Tongue (tissue), 2 donors: Measurements from ENCODE around the gene TRIM9. TPM values are rescaled to one million over a fixed set of nuclear protein-coding genes. Genes with fewer than 3 reads are reported as not detected.
"Not testable (repeated sequence)": the region's sequence is repeated elsewhere in the genome, so short reads cannot be mapped to it uniquely, and the experiment has no call there.

ENCODE experiments used
- DNase-seq: peaks from one replicate; pipeline ENCODE4 v3.0.0-alpha.2; 2015
- total RNA-seq: library from RNA; depleted of rRNA; stranded (reverse); fragments of >200 nt; gene quantifications from one replicate; pipeline ENCODE4 v1.2.3, GENCODE V29; 2014

The TRIM9 gene
- total RNA-seq, 1 donor from 2014 or later = 1.1 TPM

DNA sequence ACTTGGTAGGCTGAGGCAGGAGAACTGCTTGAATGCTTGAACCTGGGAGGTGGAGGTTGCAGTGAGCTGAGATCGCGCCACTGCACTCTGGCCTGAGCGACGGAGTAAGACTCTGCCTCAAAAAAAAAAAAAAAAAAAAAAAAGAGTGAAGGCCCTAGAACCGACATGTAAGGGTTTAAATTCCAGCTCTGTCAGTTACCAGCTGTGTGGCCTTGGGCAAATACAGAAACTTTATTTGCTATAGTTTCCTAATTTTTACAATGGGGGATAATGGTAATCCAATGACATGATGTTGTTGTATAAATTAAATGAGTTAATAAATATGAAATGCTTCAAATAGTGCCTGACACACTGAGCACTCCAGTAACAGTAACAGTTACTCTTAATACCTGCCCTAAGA, 131.0 kb downstream of the TRIM9 start:
- DNase-seq = no peak

DNA sequence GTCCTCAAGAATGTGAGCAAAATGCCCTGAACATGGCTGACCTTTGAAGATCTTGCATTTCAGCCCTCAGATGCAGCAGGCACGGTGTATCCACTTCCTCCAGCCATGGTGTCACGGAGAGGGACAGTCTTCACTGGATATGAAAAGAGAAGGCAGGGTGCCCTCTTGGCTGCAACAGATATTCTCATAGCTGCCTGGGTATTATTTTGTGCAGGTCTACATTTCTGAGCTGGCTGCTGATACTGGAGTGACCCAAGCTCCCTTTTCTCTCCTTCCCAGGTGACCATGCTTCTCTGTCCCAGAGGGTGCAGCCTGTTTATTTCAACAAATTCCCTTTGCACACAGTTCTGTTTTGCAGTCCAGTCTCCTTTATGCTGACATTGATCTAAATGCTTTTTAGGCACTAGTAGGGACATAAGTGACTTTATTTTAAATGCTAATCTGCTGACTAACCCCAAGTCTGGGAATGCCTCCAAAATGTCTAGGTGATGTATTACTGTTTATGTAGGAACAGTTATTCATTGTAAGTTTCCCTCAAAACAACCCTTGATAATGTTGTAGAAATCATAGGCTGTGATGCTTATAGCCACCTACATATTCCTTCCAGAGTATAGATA, 133.2 kb downstream of the TRIM9 start:
- peak; percentile 78 for DNase-seq

DNA sequence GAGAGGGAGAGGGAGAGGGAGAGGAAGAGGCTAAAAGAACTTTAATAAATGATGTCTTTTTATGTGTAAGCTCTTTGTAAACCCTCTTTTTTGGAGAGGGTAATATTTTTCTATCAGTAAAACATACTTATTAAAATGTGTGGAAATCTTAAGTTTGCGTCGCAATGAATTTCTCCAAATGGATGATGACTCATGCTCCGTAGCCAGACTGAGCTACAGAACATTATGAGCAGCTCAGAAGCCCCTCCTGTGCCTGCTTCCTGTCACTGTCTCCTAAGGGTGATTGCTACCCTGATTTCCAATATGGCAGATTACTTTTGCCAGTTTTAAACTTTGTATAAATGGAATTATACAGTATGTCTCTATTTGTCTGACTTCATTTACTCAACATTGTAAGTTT, 137.6 kb downstream of the TRIM9 start:
- DNase-seq = no peak

DNA sequence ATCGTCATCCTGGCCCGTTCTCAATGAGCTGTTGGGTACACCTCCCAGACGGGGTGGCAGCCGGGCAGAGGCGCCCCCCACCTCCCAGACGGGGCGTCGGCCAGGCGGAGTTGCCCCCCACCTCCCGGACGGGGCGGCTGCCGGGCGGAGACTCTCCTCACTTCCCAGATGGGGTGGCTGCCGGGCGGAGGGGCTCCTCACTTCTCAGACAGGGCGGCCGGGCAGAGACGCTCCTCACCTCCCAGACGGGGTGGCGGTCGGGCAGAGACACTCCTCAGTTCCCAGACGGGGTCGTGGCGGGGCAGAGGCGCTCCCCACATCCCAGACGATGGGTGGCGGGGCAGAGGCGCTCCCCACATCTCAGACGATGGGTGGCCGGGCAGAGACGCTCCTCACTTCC, 138.5 kb downstream of the TRIM9 start:
- DNase-seq = not testable (repeated sequence)

DNA sequence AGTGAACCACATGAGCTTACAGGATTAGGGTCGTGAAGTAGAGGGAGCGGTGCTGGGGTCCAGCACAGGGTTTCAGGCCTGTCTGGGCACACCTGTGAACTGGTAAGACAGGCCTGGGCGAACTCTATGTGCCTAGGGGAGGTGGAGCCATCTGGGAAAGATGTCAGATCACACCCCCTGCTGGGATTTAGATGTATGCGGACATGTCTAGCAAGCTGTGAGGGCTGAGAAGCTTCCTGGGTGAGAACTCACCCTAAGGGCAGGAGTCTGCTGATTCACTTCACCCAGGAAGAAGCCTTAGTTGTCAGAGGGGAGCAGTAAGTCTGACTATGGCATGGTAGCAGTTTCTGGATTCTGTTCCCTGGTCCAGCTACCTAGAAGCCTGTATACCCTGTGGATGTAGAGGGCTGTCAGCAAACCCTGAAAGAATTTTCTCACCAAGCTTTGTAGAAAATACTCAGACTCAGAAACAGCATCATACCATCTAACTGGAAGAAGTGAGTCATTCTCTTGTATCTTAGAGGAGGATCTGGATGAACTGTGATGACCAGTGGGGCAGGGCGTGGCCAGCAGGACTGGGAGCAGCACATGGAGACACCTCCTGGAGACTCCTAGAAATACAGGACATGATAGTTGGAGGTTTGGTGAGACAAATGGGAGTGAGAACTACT, 139.4 kb downstream of the TRIM9 start:
- DNase-seq = peak; percentile 52

DNA sequence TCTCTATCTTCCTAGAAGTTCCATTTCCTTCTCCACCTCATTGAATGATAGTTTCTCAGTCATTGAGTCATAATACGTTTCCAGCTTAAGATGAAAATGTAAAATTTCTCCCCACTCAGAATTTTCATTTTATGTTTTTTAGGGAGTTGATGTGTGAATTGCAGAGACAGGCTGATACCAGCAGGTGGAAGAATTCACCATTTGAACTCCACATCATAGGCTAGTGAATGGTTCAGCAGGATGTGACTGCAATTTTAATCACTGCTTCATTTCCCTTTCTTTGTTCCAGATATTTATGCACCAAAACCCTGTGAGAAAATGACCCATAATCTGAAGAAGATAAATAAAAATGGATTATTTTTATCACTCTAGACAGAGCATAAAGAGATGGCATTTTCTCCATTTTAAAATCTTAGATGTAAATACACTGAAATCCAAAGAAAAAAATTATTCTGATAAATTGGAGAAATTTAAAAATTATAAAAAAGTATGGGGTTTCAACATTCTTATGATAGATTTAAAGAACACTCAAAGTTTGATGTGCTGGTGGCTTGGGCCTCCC, 140.0 kb downstream of the TRIM9 start:
- peak; percentile 69 for DNase-seq

DNA sequence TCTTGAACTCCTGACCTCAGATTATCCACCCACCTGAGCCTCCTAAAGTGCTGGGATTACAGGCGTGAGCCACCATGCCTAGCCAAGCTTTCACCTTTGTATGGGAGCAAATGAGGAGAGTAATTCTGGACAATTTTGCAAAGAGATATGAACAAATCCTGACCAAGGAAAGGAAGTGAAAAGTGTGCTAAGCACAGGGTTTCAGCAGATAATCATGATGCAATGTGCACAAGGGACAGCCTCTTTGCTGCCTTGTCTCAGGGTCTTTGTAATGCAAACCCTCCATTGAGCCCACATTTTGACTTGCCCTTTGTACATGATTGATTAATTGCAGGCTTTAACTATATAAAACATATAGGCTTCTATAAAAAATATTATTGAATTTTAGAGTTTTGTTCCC, 141.4 kb downstream of the TRIM9 start:
- no peak for DNase-seq

DNA sequence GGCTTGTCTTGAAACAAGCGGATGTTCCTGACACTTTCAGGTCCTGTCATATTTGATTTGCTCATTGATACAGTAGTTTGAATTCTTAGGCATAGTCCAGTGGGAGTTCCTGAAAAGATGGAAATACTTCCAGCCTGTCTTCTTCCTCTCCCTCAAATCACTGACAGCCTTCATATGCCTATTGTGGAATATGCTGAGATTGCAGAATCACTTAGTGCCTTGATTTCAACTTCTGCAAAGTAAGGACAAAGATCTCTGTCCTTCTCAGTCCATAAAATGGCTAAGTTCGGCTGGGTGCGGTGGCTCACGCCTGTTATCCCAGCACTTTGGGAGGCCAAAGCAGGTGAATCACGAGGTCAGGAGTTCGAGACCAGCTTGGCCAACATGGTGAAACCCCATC, 143.9 kb downstream of the TRIM9 start:
- DNase-seq = no peak

DNA sequence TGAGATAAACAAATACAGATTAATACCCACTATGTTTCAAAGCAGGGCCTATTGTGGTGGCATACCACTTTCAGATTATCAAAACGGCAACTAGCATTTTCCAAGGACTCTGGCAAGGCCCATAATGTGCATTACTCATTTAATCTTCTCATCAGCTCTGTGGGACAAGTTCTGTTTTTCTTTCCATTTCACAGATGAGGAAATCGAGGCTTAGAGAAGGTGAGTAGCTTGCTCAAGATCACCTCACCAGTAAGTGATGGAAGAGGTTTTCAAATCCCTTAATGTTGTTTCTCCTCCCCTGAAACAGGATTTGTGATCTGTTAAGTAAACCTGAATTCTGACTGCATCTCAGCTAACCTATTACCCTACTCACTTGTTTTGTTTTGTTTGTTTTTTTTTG, 146.7 kb downstream of the TRIM9 start:
- no peak for DNase-seq

DNA sequence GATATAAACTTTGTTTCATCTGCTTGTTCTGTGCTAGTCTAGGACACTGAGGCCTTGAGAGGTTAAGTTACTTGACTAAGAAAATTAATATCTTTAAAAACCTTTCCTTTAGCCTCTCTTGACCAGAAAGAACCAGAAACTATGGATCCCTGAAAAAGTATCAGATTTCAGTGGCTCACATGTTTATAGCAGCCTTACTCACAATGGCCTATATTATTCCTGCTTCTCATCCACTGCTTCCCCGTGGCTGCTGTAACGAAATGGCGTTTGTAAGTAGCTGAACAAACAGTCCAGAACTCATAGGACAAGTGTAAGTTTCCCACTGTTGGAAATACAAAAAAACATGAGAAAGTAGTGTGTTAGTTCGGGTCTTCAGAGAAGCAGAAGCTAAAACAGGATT, 147.5 kb downstream of the TRIM9 start:
- no peak for DNase-seq

DNA sequence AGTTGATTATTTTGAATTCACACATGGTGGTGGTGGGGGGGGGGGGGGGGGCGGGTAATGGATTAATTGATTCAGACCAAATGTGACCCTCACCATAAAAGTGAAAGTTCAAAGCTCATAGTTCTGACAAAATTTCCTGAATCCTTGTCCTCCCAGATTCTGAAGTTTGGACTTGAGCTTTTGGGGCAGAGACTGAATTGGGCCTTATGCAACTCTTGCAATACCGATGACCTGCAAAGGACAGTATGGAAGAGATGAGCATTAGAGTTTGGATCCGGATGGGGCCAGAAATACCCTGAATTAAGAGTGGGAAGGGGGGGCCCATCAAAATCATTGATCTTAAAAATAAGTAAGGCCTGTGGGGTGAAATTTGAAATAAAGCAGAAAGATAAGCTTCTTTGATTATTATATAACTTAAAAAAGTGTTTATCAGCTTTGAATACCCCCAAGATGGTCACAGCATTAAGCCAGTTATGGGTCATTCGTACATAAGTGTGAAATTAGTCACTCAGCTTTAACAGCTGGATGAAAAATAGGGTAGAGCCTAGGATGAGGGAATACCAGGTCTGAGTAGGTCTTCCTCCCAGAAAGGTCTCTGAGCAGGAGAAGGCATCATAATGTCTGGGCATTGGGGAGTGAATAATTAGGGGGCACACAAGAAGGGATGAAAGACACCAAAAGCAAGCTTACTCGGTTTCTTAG, 148.5 kb downstream of the TRIM9 start:
- DNase-seq = no peak

DNA sequence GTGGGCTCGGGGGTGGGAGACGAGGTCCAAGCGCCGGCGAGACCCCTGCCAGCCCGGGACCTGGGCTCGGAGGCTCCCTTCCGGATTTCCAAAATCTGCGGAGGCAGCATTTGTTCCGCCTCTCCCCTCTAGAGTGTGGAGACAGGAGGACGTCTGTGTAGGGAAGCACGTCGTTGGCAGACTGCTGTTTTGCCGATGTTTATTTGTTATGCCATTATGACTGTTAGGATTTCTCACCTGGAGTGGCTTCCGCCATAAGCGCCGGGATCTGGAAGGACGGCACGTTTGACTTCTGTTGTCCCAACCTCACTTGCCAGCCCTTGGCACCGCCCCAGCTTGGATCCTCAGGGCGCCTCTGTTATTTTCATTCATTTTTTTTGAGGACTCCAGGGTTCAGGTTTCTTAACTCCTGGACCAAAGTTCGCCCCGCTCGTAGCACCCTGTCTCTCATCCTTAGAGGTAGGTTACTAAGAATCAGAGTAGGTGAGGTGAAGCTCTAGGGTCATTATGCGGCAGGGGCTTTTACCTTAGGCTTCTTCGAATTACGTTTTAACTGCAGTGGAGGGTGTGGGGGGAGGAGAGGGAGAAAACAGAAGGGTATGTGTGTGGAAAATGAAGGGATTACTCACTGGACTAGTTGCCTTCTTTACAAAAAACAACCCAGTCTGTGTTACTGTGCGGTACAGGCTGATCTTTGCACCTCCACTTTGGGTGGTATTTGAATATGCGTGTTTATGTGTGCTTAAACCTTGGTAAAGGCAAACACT, 150.1 kb downstream of the TRIM9 start:
- DNase-seq = peak; percentile 53

DNA sequence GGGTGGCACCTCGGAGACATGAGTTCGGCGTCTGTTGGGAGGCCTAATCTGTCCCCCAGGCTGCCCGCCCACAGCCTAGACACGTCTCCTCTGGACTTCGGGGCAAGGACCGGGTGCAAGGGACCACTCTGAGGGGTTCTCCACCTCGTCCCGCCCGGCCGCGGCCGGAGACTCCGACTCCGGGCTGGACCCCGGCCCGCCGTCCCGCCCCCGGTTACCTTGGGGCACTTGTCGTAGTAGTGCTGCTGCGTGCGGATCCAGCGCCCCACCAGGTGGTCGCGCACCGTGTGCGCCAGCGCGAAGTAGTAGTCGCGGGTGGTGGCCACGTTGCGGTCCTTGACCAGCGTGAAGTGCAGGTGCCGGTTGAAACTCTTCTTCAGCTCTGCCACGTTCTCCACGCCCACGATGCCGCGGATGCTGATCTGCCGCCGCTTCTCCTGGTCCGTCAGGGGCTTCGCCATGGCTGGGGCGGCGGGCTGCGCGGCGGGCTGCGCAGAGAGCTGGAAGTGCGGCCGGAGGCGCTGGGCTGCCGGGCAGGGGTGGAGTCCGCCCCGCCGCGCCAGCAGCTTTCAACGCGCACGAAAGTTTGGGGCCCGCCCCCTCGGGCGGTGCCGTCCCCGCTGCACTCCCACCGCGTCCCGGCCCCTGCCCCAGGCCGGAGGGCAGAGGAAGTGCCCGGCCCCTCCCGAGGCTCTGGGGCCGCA, 150.8 kb downstream of the TRIM9 start, which contains the start of gene PYGL:
Gene PYGL, minus strand, starts transcription at position 541 of the 704 bp plus-strand sequence. Its CDS starts 80 bp downstream, at position 461.
- DNase-seq = peak; percentile 80

DNA sequence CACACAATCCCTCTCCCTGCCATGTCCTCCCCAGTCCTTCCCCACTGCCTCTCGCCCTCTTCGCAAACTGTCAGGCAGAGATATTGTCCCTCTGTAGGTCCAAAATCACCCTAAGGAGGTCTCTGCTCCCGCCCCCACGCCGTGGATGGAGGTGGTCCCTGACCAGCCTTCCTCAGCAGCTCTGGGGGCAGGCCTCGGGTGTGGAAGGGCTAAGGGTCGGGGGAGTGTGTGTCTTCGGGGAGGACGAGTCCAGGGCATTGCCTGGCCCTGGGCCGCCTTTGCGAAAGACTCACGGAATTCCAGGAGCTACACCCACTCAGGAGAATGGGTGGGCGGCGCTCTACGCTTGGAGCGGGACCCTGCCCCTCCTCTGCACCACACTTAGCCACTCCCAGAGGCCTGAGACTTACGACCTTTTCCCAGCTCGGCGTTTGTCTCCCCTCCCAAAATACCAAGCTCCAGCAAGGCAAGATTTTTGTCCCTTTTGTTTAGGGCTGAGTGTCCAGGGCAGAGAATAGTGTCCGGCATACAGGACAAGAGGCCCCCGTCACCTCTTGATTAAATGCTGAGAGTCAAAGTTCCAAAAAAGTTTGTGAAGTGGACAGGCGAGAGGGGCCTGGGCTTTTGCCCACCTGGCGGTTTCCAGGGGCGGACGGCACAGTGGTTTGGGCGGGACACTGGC, 151.5 kb downstream of the TRIM9 start:
- DNase-seq = peak; percentile 47

DNA sequence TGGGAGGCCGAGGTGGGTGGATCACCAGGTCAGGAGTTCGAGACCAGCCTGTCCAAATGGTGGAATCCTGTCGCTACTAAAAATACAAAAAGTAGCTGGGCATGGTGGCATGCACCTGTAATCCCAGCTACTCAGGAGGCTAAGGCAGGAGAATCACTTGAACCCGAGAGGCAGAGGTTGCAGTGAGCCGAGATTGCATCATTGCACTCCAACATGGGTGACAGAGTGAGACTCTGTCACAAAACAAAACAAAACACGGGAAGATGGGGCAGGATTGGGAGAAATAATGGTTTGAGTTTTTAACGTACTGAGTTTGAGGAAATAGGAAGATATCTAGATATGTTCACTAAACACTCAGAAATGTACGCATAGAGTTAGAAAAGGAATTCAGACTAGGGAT, 153.3 kb downstream of the TRIM9 start:
- not testable (repeated sequence) for DNase-seq

DNA sequence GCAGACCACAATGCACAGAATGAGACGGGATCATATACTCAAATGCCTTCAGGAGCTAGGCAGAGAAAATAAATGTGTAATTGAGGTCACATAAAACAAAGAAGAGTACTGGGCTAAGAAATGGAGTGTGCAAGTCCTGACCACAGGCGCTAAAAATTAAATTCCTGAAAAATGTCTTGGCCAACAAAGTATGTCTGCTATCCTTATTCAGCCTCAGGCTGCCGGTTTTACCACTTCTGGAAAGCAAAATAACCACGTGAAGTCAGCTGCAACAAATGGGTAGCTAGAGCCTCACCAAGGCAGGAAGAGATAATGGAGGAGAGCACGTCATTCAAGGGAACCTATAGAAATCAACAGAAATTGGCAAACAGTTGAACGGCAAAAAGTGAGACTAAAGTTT, 153.8 kb downstream of the TRIM9 start:
- DNase-seq = no peak

DNA sequence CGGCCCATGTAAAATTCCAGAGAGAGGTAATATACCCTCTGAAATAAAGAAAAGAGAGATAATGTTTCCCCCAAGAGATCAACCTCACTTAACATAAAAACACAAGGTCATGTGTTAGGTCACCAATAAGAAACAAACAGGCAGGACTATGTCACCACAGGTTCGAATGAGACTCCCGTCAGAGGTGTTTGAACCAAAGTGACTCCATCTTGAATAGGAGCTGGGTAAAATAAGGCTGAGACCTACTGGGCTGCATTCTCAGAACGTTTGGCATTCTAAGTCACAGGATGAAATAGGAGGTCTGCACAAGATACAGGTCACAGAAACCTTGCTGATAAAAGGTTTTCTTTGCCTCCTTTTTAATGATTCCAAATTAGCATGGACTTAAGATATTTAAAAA, 157.1 kb downstream of the TRIM9 start:
- no peak for DNase-seq

DNA sequence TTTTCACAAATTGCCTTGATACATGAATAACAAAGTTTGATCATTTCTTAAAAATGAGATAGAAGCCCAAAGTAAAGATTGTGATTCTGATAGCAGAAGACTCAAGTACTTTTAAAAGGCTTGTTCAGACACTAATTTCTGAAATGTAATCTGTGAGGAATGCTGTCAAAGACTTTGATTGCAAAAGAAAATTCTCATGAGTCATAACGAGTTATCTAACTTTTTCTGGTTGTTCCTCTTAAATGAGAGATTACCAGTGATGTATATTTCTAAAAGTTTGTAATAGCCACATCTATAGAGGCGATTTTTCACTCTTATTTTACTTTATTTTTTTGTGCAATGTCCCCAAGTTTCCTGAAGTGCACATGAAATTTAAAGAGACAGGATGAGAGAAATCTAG, 157.6 kb downstream of the TRIM9 start:
- DNase-seq = no peak

DNA sequence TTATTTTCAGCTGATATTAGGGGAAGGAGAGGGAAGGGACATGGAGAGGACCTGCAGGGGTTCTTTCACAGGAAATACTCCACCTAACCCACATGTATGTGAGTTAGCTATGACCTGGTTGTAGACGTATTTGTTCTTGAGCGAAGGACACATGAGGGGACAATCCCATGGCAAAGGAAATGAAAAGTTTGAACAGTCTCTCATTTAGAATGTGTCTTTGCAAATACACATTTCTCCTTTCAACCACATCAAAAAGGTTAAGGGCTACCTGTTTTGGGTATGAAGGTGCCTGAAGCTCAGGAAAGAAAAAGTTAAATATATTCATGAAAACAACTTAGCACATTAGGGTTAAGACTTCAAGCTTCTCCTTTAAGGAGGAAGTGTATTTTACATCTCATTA, 158.0 kb downstream of the TRIM9 start:
- DNase-seq = no peak

DNA sequence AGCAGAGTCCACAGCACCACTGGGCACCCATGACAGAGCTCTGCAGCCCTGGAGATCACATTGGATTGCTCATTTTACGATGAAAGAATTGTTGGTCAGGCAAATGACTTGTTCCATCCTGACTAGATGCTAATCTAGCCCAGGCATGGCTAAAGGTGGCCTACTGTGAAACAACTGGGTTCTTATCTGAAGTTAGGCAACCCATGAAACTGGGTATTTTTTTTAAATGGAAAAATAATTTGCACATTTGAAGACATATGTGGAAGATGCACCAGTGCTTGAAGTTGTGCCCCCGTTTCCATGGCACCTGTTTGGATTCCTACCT, 158.9 kb downstream of the TRIM9 start:
- no peak for DNase-seq
